T-cell (primary cell): ENCODE measurements around the gene WDR86. TPM values are rescaled to one million over a fixed set of nuclear protein-coding genes. Genes with fewer than 3 reads are reported as not detected.

Experiments used
- ATAC-seq, 4 experiments: fragments of 200-7000 bp in 3 of 4; fragments of 150-1000 bp in 1 of 4; cut with Tn5 transposase; replicated peaks in 1 of 4; 1 replicate in 3 of 4; 2 replicates in 1 of 4; pipeline ENCODE4 v1.10.0; 2021; ENCODE audit warnings: moderate library complexity in 3 of 4, mild to moderate bottlenecking in 2 of 4, moderate number of reproducible peaks in 1 of 4
- CTCF ChIA-PET, 2 donors: fragments of 300-600 bp; sonication (Branson Sonifier 250); formaldehyde crosslinking; loops; one replicate each; lab custom pipeline; 2022; ENCODE audit warnings: antibody characterized with exemption in 2 of 2; lab: Charles Lee
- POLR2A ChIA-PET, 2 donors: fragments of 300-600 bp; sonication (Branson Sonifier 250); formaldehyde crosslinking; loops; one replicate each; lab custom pipeline; 2022; ENCODE audit warnings: antibody characterized with exemption in 2 of 2; lab: Charles Lee
- DNase-seq, 35 experiments: peaks; one replicate each; pipeline versions ENCODE4 v3.0.0 to v3.0.0-alpha.2; 2013 to 2023
- H3K27ac ChIP-seq: one replicate; pipeline ENCODE4 v1.5.1; 2013; ENCODE audit warnings: low read length
- H3K27me3 ChIP-seq, 2 experiments: replicated peaks in 1 of 2; 1 replicate in 1 of 2; 2 replicates in 1 of 2; pipeline versions ENCODE4 v1.6.1 to v1.7.0; 2013; ENCODE audit warnings: low read length in 1 of 2, mixed read lengths in 1 of 2; ENCODE audit not compliant: control insufficient read depth in 2 of 2, insufficient read depth in 2 of 2; ENCODE audit errors: extremely low read depth in 1 of 2
- H3K36me3 ChIP-seq, 2 donors: 1 replicate in 1 of 2; 2 replicates in 1 of 2; pipeline versions ENCODE4 v1.6.1 to v1.7.0; 2013; ENCODE audit warnings: low read length in 1 of 2; ENCODE audit not compliant: control insufficient read depth in 2 of 2, insufficient read depth in 1 of 2; ENCODE audit errors: extremely low read depth in 1 of 2
- H3K4me1 ChIP-seq, 2 experiments: 1 replicate in 1 of 2; 2 replicates in 1 of 2; pipeline versions ENCODE4 v1.6.1 to v1.7.0; 2013; ENCODE audit warnings: low read length in 2 of 2, mixed read lengths in 1 of 2; ENCODE audit not compliant: insufficient read depth in 2 of 2, control insufficient read depth in 1 of 2; ENCODE audit errors: extremely low read depth in 1 of 2
- H3K4me3 ChIP-seq, 2 donors: 1 replicate in 1 of 2; 2 replicates in 1 of 2; pipeline versions ENCODE4 v1.5.1 to v1.7.0; 2013; ENCODE audit warnings: mild to moderate bottlenecking in 2 of 2, low read length in 1 of 2, moderate library complexity in 1 of 2; ENCODE audit not compliant: control insufficient read depth in 1 of 2; ENCODE audit errors: extremely low read depth in 1 of 2
- H3K9me3 ChIP-seq: 2 replicates; pipeline ENCODE4 v1.7.0; 2013
- H3K27ac Mint-ChIP-seq, 2 donors: one replicate each; pipeline ENCODE4 v1.8.0; 2020 to 2021; ENCODE audit warnings: mild to moderate bottlenecking in 2 of 2, mixed read lengths in 2 of 2
- H3K27me3 Mint-ChIP-seq, 2 donors: one replicate each; pipeline ENCODE4 v1.8.0; 2021 to 2022; ENCODE audit warnings: mixed read lengths in 2 of 2
- H3K36me3 Mint-ChIP-seq: one replicate; pipeline ENCODE4 v1.8.0; 2021; ENCODE audit warnings: mixed read lengths
- H3K4me1 Mint-ChIP-seq, 3 donors: one replicate each; pipeline ENCODE4 v1.8.0; 2020 to 2022; ENCODE audit warnings: mixed read lengths in 3 of 3, mild to moderate bottlenecking in 1 of 3
- H3K4me3 Mint-ChIP-seq, 3 donors: one replicate each; pipeline ENCODE4 v1.8.0; 2020 to 2022; ENCODE audit warnings: mild to moderate bottlenecking in 3 of 3, mixed read lengths in 3 of 3, moderate library complexity in 3 of 3
- H3K9me3 Mint-ChIP-seq, 3 donors: one replicate each; pipeline ENCODE4 v1.8.0; 2020 to 2022; ENCODE audit warnings: mixed read lengths in 3 of 3
- WGBS: methylation state at CpG from one replicate; pipeline ENCODE4 v1.1.5; 2013; ENCODE audit warnings: missing lambda C conversion rate; ENCODE audit not compliant: insufficient coverage; 5-methylcytosine and 5-hydroxymethylcytosine counted together
- total RNA-seq, 35 experiments: library from RNA in 6 of 35; stranded (reverse) in 6 of 35; fragments of 120-200 nt in 1 of 35; gene quantifications; one replicate each; pipeline versions ENCODE4 v1.2.1 to v1.2.4 and lab custom pipeline; 2013 to 2026

The WDR86 gene
- total RNA-seq, 5 donors from 2014 or later (not counting 1 experiment from before 2014, with no cell fraction given), result 3.1 to 26.0 (median 10.1) TPM

DNA sequence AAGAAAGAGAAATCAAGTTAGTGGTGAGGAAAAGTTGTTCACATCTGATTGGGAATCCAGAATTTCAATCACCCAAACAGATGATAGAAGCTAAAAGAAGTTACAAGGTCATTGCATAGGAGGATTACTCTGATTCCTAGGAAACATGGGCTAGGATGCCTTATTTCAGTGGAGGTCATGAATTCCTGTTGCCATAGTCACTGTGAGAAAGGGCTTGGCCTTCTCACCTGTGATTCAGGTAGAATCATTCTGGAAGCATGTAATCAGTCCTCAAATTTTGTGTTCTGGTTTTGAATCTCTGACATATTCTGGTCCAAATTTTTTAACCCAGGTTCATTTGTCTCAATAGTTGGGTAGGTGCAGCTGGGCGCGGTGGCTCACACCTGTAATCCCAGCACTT is 72.5 kb downstream of the WDR86 start:
- no CpG with 5 or more reads among the region's 2 CpGs for WGBS
- Mint-ChIP-seq H3K4me1 (peaks cover 16 to 18% (median 17%) of the 10 kb centered on the region in 3 donors), H3K4me3 (no peak overlapping the region), H3K27ac (no peak overlapping the region), H3K9me3 (peaks cover 4 to 8% (median 5%) of the 10 kb centered on the region in 3 donors), H3K27me3 (no peaks in the 10 kb centered on the region), H3K36me3 (no peaks in the 10 kb centered on the region)
- no peaks in the 10 kb centered on the region for H3K27me3 ChIP-seq
- CTCF ChIA-PET, result interaction anchor here in 1 of 2 donors (0.6 kb wide), 1 partner anchor 15 kb away, joined by 3 read pairs; no protein-coding TSS in a partner anchor
- no peak overlapping the region for H3K4me3 ChIP-seq
- no peaks in the 10 kb centered on the region for H3K9me3 ChIP-seq
- POLR2A ChIA-PET, result no interaction called here
- no peak overlapping the region for H3K27ac ChIP-seq
- ATAC-seq (no peak), DNase-seq (no peak)
- no peaks in the 10 kb centered on the region for H3K36me3 ChIP-seq
- peaks cover 3 to 18% of the 10 kb centered on the region in 2 experiments for H3K4me1 ChIP-seq

DNA sequence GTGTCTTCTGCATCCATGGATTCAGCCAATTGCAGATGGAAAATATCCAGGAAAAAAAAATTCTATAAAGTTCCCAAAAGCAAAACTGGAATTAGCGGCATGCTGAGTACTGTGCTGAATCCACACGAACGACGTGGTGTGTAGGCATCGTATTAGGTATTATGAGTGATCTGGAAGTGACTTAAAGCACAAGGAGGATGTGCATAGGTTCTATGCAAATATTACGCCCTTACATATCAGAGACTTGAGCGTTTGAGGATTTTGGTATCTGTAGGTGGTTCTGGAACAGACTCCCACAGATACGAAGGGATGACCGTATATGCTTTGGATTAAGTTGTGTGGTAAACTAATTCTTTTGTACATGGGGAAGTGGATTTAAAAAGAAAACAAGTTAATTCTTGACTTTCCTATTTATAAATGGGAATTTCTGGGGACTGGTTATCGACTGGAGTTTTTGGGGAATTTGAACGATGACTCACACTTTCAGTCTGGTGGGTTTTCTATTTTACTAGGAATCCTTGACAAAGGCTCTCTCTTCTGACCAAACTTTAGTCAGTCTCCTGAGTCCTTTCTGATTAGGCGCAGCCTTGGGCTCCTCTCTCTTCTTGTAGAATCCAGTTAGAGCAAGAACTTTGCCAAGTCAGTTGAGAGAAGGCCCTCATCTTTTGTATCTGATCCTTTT is 73.7 kb downstream of the WDR86 start:
- no peaks in the 10 kb centered on the region for H3K27me3 ChIP-seq
- ATAC-seq (no peak), DNase-seq (no peak)
- no peak overlapping the region for H3K27ac Mint-ChIP-seq
- H3K4me3 Mint-ChIP-seq, result no peak overlapping the region
- CTCF ChIA-PET, result no interaction called here
- H3K4me1 Mint-ChIP-seq, result peaks cover 15 to 16% (median 15%) of the 10 kb centered on the region in 3 donors
- no peaks in the 10 kb centered on the region for H3K36me3 Mint-ChIP-seq
- H3K9me3 Mint-ChIP-seq, result peaks cover 4 to 8% (median 5%) of the 10 kb centered on the region in 3 donors
- H3K36me3 ChIP-seq, result no peaks in the 10 kb centered on the region
- H3K4me1 ChIP-seq, result peaks cover 3 to 15% of the 10 kb centered on the region in 2 experiments
- H3K4me3 ChIP-seq, result no peak overlapping the region
- H3K27me3 Mint-ChIP-seq, result no peaks in the 10 kb centered on the region
- H3K9me3 ChIP-seq, result no peaks in the 10 kb centered on the region
- POLR2A ChIA-PET, result no interaction called here
- WGBS, result 72% methylated on average over 5 of the region's 12 CpGs
- H3K27ac ChIP-seq, result no peak overlapping the region

DNA sequence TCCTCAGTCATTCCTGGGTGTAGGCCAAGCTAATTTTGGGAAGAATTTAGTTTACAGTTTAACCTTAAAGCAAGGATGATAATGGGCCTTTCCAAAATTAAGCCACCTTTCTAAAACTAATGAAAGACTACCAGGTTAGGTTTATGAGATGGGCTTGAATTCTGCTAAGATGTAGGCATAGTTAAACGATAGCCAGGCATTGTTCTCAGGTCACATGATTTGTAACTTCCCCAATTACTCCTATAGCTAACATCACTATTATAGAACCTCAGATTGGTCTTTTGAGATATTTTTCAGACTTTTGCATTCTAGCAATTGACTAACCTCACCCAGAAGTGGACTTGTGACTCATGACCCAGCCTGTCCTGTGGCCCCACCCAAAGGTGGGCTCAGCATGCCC is 75.2 kb downstream of the WDR86 start:
- Mint-ChIP-seq H3K27ac (no peak overlapping the region), H3K4me3 (no peak overlapping the region), H3K9me3 (peaks cover 4 to 5% (median 4%) of the 10 kb centered on the region in 3 donors), H3K27me3 (no peaks in the 10 kb centered on the region), H3K4me1 (peaks cover under 1% of the 10 kb centered on the region in 3 donors), H3K36me3 (no peaks in the 10 kb centered on the region)
- DNase-seq (no peak), ATAC-seq (no peak)
- ChIA-PET POLR2A (no interaction called here), CTCF (interaction anchor here in 1 of 2 donors (1.0 kb wide), 1 partner anchor 19 kb away, joined by 3 read pairs; no protein-coding TSS in a partner anchor)
- Histone ChIP-seq H3K27ac (no peak overlapping the region), H3K9me3 (no peaks in the 10 kb centered on the region), H3K27me3 (no peaks in the 10 kb centered on the region), H3K4me1 (peaks cover 0 to under 1% of the 10 kb centered on the region in 2 experiments), H3K36me3 (no peaks in the 10 kb centered on the region), H3K4me3 (no peak overlapping the region)
- WGBS, result 67% methylated on average over 1 of the region's 1 CpG

Other genes with a start within 250 kb of the WDR86 start
- gene GBX1, start 242.3 kb downstream of the WDR86 start, total RNA-seq, result not detected
- not detected for gene ASB10, start 222.8 kb downstream of the WDR86 start, total RNA-seq
- 1 to 10 TPM; 3.1 to 7.7 (median 5.1) TPM for gene H2BK1, start 199.6 kb downstream of the WDR86 start, total RNA-seq
- 10 to 100 TPM; 22.9 to 39.7 (median 38.8) TPM for gene ABCF2, start 182.8 kb downstream of the WDR86 start, total RNA-seq
- gene CHPF2, start 177.6 kb downstream of the WDR86 start, total RNA-seq, result 10 to 100 TPM; 34.2 to 66.1 (median 64.1) TPM
- 10 to 100 TPM in 2 of 5 donors, 1 to 10 TPM in 3; 6.3 to 28.5 (median 9.1) TPM for gene SMARCD3, start 161.3 kb downstream of the WDR86 start, total RNA-seq
- 10 to 100 TPM; 77.4 to 98.9 (median 87.7) TPM for gene NUB1, start 68.2 kb downstream of the WDR86 start, total RNA-seq
- gene CRYGN, start 30.1 kb upstream of the WDR86 start, total RNA-seq, result 1 to 10 TPM in 2 of 5 donors, under 1 TPM in 1, not detected in 2; 0.98 to 1.8 (median 1.0) TPM
- 10 to 100 TPM; 35.8 to 46.0 (median 41.6) TPM for gene RHEB, start 109.9 kb upstream of the WDR86 start, total RNA-seq